GM18858 (cell line): ENCODE data around the gene YY1AP1.
"Not testable (repeated sequence)": the region's sequence is repeated elsewhere in the genome, so short reads cannot be mapped to it uniquely, and the experiment has no call there.

Source experiments
- ATAC-seq: cut with Tn5 transposase; IDR thresholded peaks from one replicate; pipeline ENCODE4 v1.9.1; 2021; ENCODE audit not compliant: unreplicated experiment

YY1AP1 gene

GRCh38 chr1:155688324-155689080 lies at the start of gene YY1AP1:
Gene YY1AP1, minus strand, starts transcription at chr1:155688774. Its CDS starts 8,338 bp downstream, at chr1:155680436.
- peak; percentile 73 for ATAC-seq

DNA sequence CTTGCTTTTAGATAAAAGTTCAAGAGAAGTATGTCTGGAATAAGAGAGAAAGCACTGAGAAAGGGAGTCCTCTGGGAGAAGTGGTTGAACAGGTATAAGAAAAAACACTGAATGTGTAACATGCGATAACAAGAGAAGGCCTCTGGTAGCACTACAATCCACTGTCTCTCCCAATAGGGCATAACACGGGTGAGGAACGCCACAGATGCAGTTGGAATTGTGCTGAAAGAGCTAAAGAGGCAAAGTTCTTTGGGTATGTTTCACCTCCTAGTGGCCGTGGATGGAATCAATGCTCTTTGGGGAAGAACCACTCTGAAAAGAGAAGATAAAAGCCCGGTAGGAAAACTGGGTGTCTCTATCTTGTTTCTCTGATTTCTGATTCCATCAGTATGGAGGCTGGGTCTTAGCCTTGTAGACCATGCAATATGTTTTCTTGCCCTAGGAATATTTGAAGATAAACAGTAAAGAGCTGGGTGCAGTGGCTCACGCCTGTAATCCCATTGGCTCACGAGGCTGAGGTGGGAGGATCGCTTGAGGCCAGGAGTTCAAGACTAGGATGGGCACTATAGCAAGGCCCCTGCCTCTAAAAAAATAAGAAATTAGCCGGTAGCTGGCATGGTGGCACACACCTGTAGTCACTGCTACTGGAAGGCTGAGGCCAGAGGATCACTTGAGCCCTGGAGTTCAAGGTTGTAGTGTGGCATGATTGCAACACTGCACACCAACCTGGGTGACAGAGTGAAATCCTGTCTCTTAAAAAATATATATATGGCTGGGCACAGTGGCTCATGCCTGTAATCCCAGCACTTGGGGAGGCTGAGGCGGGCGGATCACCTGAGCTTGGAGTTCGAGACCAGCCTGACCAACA lies 40.7 kb upstream of the YY1AP1 start:
- ATAC-seq = no peak

DNA sequence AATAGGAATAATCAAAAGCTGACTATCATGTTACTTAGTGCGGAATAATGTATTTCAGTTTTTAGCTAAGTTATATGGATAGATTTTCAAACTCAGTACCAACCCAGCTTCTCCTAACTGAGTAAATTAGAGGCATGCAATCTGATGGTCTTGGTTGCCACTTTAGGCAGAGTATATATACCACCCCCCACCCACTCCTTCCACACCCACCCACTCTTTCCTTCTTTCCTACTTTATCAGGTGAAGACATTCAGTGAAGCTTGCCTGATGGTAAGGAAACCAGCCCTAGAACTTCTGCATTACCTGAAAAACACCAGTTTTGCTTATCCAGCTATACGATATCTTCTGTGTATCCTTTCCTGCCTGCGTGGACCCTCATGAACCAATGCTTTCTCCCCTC lies 36.6 kb upstream of the YY1AP1 start:
- ATAC-seq = no peak

- ATAC-seq = no peak
These were observed 31.1 kb upstream of the YY1AP1 start for GRCh38 chr1:155719703-155720102.

DNA sequence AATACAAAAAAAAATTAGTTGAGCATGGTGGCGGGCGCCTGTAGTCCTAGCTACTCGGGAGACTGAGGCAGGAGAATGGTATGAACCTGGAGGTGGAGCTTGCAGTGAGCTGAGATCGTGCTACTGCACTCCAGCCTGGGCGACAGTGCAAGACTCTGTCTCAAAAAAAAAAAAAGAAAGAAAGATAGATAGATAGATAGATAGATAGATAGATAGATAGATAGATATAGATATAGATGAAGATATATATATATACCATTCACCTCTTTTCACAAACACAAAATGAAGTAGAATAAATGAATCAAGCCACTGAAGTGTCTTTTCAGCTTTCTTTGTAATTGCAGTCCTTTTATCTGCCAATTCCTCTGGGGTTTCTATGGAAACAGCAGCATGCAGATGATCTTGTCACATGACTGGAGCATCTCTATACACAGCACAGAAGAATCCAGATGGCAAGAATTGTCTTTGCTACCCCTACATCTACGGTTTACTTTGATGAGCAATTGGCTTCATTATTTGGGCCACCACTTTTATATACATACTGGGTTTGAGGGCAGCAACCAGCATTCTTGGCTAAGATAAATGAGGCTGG lies 30.0 kb upstream of the YY1AP1 start:
- not testable (repeated sequence) for ATAC-seq

GRCh38 chr1:155717041-155717440 lies 28.5 kb upstream of the YY1AP1 start:
- ATAC-seq = peak; percentile 44

GRCh38 chr1:155715777-155716176 lies 27.2 kb upstream of the YY1AP1 start:
- ATAC-seq = no peak

- not testable (repeated sequence) for ATAC-seq
These were observed 26.5 kb upstream of the YY1AP1 start for GRCh38 chr1:155715056-155715455.

- ATAC-seq = no peak
These were observed 24.5 kb upstream of the YY1AP1 start for GRCh38 chr1:155713075-155713474.

- not testable (repeated sequence) for ATAC-seq
These were observed 24.1 kb upstream of the YY1AP1 start for GRCh38 chr1:155712636-155713035.

DNA sequence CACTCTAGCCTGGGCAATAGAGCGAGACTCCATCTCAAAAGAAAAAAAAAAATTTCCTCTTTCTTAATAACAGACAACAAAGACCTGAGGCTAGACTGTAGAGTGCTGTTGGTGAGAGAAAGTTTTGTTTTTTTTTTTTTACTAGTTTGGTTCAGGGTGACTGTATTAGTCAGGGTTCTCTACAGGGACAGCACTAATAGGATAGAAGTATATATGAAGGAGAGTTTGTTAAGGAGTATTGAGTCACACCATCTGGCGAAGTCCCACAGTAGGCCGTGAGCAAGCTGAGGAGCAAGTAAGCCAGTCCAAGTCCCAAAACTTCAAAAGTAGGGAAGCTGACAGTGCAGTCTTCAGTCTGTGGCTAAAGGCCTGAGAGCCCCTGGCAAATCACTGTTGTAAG lies 22.9 kb upstream of the YY1AP1 start:
- ATAC-seq = not testable (repeated sequence)

DNA sequence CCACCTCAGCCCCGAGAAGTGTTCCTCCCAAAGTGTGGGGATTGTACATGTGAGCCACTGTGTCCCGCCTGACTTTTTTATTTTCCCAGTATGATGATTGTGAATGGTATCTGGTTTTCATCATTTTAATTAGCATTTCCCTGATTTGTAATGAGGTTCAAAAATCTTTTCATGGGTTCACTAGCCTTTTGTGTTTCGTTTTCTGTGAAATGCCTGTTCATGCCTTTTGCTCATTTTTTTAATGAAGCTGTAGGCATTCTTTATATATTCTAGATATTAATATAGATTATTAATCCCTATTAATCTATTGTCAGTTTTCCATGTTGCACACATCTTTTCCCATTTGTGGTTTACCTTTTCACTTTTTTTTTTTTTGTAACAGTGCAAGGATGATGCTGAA lies 20.8 kb upstream of the YY1AP1 start:
- ATAC-seq = no peak

- ATAC-seq = no peak
These were observed 17.6 kb upstream of the YY1AP1 start for GRCh38 chr1:155706139-155706538.

DNA sequence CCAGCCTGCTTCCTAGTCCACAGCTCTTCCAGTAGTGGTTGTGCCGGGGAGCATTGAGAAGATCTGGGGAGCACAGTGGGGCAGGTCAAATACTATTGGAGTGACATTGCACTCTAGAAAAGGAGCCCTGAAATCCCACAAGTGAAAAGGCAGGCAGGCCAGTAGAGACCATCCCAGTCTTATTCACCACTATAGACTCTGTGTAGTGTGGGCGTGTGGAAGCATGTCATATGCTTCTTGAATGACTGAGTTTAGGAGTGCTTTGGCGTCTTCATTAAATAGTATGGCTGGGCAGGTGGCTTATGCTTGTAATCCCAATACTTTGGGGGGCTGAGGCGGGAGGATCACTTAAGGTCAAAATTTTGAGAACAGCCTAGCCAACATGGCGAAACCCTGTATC lies 15.8 kb upstream of the YY1AP1 start:
- ATAC-seq = not testable (repeated sequence)

DNA sequence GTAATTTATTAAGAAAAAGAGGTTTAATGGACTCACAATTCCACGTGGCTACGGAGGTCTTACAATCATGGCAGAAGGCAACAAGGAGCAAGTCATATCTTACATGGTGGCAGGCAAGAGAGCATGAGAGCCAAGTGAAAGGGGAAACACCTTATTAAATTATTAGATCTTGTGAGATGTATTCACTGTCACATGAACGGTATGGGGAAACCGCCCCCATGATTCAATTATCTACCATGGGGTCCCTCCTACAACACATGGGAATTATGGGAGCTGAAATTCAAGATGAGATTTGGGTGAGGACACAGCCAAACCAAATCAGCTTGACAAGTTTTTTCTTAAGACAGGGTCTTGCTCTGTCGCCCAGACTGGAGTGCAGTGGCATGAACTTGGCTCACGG lies 14.6 kb upstream of the YY1AP1 start:
- no peak for ATAC-seq

- ATAC-seq = not testable (repeated sequence)
These were observed 13.1 kb upstream of the YY1AP1 start for GRCh38 chr1:155701675-155702074.

DNA sequence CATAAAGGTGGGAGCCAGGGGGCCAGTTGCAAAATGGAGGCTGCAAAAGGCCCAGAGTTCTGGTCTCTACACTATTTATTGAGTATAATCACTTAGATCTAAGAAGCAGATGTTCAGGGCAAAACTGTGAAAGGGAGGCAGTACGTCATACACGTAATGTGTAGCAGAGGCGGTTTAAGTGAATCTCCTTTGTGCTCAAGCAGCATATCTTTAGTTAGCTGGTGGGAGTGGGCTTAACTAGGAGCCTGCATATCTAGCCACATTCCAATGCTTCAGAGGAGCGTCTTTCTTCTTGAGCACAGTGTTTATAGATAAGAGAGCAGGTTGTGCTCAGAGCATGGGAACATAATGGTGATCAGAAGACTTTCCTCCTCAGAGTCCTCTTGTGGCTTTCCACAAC lies 10.5 kb upstream of the YY1AP1 start:
- ATAC-seq = not testable (repeated sequence)

DNA sequence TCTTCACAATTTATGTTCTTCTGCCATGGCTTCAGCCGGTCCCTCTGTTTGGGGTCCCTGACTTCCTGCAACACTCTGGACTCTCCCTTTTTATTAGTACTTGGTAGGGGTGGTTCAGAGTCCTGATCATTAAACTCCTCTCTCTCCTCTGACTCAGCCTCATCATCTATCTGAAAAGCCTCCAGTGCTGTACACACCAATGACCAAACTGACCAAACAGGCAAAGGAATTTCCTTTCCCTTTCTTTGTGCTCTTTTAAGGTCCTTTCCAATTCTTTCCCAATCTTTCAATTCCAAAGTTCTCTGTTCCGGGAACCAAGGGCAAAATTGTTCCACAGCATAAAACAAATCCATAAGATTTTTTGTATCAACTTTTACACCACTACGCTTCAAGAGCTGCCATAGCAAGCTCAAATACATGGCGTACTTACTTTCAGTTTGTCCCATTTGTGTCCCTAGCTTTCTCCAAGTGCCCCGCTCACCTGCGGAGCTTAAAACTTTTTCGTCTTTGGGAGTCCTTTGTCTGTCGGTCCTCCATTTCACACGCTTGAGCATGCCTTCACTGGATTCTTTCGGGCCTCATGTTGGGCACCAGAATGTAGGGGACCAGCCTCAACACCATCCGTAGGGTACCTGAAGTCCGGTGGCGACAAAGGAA lies 9.9 kb upstream of the YY1AP1 start:
- no peak for ATAC-seq

- not testable (repeated sequence) for ATAC-seq
These were observed 9.0 kb upstream of the YY1AP1 start for GRCh38 chr1:155697616-155698015.

DNA sequence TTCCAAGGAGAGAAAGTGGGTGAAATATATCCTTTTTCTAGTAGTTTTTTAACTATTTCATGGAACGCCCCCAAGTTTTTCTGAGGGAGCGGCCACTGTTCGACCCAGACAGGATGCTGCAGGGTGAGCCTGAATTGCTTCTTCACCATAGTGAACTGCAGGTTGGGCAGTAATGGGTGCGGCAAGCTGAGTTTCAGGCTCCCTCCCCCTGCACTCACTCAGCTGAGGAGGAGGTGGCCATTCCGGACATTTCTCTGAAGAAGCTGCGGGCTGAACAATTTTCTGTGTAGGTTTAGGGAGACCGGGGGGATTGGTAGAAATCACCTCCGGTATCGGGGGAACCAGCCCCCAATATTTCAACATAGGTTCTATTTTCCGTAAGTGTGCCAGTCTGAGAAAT lies 8.5 kb upstream of the YY1AP1 start:
- no peak for ATAC-seq

DNA sequence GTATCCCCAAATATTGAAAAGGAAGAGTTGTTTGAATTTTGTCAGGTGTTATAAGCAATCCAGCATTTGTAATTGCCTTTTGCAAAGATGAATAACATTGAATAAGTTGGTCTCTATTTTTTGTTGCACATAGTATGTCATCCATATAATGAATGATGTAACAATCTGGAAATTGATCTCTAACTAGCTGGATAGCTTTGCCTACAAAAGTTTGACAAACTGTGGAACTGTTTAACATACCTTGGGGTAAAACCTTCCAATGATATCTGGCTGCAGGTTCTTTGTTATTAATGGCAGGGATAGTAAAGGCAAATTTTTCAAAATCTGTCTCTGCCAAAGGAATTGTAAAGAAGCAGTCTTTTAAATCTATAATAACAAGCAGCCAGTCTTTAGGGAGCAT lies 8.0 kb upstream of the YY1AP1 start:
- no peak for ATAC-seq
